HG03439 (cell line): ENCODE measurements around the gene TAS2R60.
"Not testable (repeated sequence)": the region's sequence is repeated elsewhere in the genome, so short reads cannot be mapped to it uniquely, and the experiment has no call there.

Source experiments
- ATAC-seq: cut with Tn5 transposase; IDR thresholded peaks from one replicate; pipeline ENCODE4 v1.9.1; 2021; ENCODE audit warnings: mild to moderate bottlenecking, moderate library complexity; ENCODE audit not compliant: unreplicated experiment

Gene TAS2R60, protein sequence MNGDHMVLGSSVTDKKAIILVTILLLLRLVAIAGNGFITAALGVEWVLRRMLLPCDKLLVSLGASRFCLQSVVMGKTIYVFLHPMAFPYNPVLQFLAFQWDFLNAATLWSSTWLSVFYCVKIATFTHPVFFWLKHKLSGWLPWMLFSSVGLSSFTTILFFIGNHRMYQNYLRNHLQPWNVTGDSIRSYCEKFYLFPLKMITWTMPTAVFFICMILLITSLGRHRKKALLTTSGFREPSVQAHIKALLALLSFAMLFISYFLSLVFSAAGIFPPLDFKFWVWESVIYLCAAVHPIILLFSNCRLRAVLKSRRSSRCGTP

DNA sequence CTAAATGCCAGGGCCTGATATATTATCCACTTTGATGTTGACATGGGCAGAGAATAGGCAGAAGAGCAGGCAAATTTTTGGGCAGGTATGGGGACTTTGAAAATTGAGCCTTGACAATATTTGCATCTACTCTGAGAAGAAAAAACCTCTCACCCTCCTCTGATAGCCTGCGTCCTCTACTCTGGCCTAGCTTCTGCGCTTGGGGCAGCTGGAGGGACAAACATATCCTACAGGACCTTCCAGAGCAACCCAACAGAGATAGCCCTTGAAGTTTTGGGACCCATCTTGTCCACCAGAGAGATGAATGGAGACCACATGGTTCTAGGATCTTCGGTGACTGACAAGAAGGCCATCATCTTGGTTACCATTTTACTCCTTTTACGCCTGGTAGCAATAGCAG, at the start of gene TAS2R60:
TSS of gene TAS2R60 (plus strand) at position 301 of the 400 bp plus-strand sequence. CDS start at position 301, 0 bp downstream.
- ATAC-seq, result no peak

DNA sequence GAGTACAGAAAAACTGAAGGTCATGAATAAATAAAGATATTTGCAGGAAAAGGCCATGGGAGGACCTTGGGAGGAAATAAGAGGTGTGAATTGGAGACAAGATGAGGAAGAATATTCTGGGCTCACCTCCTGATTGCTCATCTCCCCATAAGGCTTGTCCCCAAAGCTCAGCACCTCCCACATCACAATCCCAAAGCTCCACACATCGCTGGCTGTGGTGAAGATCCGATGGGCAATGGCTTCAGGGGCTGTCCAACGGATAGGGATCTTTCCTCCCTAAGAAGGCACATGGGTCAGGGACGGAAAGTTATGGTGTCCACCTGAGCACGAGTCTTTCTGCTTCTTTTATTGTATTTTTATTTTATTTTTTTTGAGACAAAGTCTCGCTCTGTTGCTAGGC, 49.2 kb upstream of the TAS2R60 start:
- ATAC-seq, result no peak

DNA sequence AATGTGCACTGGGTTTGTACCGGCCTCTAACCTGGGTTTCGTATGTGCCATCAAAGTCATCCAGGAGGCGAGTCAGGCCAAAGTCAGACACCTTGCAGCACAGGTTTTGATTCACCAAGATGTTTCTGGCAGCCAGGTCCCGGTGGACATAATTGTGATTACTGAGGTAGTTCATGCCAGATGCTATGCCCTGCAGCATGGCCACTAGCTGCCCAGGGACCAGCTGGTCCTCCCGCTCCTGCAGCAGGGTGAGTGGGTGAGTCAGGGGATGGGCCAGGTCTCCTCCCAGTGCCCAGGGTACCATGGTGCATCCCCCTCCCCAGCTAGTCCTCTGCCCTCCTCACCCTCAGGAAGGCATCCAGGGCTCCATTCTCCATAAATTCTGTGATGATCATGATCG, 48.5 kb upstream of the TAS2R60 start:
- ATAC-seq, result no peak

DNA sequence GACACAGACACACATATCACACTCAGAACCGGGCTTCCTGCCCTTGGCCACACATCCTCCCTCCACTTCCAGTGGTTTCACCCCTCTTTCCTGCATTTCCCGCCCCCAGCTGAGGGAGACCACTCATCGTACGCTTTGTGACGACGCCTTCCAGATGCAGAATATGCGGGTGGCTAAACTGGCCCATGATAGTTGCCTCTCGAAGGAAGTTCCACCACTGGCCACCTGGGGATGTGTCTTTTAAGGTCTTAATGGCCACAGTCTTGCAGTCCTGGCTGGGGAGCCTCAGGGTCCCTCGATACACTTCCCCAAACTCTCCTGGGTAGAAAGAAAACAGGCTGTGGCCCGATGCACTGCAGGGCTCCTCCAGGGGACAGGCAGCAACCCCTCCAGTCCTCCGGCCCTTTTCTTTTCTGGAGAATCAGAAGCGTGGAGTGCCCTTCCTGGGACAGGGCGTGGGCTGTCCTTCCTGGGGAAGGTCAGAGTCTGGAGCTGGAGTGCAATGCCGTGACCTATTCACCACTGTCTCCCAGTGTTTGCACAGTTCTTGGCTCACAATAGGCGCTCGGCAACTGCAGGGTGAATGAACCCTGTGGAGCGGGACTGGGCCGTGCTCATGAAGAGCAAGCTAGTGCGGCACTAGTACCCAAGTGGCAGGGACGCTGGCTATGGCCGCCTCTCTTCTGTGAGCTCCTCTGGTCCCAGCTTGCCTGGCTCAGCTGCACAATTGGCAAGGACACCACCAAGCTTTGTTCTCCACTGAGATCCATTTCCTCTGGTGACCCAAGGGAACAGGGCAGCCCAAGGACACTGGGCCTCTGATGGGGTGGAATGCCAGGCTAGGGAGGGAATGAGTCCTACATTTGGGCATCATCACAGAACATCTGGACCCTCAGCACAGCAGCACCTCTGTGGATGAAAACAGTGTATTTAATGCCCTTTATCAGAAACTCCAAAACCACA, 47.8 kb upstream of the TAS2R60 start:
- ATAC-seq, result no peak

DNA sequence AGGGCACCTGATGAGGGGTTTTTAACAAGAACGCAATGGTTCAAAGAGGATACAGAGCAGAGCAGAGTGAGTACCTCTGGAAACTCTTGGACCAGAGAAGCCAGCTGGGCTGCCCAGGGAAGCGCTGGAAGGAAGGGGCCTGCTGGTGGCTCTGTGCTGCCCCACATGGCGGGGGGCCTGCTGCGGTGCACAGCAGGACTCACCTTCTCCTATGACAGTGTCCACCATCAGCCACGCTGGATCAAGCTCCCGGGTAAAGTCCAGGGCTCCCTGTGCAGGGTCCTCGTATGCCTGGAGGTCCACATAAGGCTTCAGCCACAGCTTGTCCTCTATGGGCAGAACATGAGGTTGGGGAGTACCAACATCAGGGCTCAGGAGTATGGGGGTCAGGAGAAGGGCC, 47.1 kb upstream of the TAS2R60 start:
- no peak for ATAC-seq

DNA sequence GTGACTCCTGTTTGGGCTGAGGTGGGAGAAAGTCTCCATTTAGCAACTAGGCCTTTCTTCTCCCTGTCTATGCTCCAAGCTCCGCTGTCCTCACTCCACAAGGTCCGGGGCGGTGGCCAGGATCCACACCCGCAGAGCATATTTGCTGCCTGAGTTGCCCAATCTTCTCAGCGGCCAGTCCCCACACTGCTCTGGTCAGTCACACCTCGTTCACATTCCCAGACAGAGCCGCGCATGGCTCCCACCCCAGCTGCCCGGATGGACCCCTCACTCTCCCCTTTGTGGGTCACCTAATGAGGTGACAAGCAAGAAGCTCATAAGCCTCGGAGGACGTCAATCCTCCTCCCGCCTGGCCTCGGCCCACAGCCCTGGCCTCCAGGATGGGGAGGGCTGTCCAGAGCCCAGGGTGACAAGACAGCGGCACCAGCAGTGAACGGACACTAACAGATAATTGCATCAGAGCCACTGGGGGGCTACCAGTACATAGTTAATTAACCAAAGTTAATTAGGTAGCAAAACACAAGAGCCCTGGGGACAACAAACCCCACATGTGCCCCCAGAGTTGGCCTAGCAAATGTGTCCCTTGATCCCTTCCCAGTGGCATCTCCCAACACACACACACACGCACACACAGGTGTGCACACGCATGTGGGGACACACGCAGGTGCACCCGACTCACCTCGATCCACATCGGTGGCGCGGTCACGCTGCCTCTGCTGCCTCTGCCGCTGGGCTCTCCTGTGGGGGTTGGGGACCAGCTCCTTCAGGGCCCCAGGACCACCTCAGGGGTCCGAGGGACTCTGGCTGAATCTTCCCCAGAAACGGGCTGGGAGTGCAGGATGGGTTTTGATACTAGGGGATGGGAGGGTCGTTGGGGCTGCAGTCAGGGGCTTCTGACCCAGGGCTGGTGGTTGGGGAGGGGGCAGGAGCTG, 46.4 kb upstream of the TAS2R60 start:
- no peak for ATAC-seq

DNA sequence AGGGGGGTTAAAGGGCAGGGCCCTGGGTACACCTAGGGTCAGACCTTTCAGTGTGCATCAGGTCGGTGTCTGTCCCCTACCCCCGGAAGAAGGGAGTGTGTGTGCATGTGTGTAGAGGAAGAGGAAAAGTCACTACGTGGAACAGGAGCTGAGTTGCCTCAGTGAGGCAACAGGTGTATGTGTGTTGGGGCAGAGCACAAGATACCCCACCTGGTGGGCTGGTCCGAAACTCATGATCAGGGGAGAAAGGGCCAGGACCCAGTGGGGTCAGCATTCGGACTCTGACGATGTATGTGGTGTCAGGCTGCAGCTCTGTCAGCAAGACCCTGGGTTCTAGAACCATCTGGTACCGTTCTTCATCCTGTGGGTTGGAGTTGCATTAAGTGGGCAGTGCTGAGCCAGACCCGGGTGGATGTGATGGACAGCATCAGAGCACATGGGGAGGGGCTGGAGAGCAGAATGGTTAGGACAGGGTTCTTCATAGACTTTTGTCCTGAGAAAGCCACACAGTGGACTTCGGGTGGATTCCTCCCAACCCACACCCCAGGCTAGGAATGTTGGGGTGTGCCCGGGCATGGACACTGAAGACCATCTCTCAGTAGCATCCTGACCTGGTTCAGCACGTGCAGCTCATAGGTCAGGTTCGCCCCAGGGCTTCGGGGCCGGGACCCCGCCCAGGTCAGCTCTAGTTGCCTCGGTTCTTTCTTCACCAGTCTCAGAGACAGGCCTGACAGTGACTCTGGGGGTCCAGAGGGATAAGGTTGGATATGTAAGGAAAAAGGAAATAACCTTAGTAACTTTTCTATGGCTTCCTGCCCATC, 45.3 kb upstream of the TAS2R60 start:
- no peak for ATAC-seq

DNA sequence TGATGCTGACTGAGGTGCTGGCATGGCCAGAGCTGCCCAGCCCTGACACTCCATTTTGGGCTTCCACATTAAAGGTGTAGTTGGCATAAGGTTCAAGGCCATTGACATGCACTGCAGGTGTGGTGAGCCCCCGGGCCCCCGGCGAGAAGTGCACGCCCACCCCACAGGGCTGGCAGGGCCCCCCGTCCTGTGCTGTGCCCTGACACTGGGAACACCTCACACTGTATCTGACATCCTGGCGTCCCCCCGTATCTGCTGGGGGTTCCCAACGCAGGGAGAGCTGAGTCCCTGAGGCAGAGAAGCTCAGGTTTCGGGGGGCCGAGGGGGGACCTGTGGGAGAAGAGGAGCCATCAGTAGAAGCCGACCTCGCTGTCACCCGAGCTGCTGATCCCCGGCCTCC, 44.6 kb upstream of the TAS2R60 start:
- no peak for ATAC-seq

DNA sequence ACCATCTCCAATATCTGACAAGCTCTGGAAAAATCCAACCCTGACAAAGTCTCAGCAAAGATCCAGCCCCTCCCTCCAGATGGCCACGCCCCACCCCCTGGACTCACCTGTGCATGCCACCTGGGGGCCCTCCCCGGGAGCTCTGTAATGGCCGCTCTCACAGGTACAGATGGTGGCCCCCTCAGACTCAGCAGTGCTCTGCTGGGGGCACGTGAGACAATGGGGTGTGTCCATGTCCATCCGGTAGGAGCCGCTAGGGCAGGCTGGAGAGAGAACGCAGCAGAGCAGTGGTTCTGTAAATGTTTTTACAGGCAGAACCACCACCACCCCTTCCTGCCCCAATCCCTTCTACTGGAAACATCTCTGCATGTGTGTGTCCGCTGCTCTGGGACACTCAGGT, 44.1 kb upstream of the TAS2R60 start:
- ATAC-seq, result no peak

DNA sequence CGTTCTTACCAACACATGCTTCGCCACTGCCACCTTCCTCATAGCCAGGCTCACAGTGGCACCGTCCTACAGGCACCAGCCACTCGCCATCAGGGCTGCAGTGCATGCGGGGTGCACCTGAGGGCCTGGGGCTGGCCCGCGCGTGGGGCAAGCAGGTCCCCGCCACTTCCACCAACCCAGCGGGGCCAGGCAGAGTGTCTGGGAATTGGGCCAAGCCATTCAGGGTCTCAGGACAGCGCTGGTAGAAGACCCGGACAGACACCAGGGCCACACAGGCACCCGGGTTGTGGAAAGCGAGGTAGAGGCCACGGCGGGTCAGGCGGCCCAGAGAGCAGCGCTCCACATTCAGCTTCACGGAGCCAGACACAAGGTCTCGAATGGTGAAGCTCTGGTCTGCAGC, 43.6 kb upstream of the TAS2R60 start:
- no peak for ATAC-seq

DNA sequence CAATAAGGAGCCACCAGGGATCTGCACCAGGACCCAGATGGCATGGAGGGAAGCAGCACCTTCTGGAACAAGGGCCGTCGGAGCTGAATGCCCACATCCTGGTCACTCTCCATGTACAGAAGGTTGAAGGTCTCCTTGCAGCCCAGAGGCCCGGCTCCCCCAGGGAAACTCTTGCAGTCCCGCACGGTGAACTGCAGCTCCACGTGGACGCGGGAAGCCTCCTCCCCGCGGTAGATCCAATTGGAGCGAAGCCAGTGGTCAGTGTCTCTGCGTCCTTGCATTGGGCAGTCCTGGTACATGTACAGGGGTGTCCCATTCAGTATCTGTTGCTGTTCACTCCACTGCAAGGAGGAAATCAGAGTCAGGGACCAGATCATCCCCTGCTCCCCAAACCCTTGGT, 42.0 kb upstream of the TAS2R60 start:
- no peak for ATAC-seq

DNA sequence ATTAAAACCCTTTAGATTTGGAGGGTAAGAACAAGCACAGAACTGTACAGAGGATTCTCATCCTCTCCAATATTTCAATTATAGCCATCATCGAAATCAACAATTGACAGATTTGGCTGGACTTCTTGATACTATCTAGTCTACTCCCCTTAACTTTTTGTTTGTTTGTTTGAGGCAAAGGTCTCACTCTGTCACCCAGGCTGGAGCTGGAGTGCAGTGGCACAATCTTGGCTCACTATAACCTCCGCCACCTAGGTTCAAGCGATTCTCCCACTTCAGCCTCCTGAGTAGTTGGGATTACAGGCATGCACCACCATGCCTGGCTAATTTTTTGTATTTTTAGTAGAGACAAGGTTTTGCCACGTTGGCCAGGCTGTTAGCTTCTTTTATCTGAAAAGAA, 41.0 kb upstream of the TAS2R60 start:
- not testable (repeated sequence) for ATAC-seq

DNA sequence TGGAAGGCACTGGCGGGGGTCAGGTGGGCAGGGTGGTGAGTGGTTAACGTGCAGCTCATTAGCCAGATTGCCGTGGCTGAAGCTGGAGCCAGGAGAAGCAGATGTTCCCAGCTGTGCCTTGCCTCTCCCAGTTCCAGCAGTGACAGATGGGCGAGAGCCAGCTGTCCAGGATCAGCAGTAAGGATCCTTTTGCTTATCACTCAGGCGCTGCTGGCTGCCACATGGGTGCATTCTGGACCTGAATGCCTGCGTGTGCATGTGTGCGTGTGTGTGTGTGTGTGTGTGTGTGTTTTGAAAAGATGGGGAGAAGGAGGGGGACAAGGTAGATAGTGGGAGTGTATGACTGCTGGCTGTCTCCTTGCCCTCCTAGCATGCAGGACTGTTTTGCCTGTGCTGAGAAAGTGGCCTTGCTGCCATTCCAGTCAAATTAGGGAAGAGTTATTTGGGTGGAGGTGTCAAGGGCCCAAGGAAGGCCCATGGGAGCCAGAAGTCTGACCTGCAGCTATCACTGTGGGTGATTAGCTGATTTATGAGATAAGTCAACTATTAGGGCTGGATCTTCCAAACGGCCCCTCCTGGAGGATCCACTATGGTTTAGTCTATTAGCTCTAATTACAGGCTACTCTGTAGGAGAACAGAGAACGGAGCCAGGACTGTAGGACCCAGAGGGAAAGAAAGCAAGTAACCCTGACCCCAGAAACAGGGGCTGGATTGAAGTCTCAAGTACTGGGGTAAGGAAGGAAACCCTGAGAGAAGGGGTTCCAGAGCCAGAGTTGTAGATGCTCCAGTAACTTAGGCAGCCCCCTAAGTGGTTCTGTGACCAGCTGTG, 37.9 kb upstream of the TAS2R60 start:
- ATAC-seq, result no peak

DNA sequence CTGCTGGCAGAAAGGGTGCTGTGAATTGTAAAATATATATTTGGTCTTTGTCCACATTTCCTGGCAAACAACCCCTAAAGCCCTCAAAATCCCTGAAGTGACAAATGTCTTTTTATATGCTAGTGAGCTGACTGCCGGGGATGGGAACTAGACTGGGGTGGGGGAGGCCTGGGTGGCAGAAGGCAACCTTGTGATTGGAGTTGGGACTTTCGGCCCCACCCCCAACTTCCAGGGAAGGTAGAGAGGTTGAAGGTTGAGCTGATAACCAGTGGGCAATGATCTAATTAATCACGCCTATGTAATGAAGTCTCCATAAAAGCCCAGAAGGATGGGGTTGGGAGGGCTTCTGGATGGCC, 37.3 kb upstream of the TAS2R60 start:
- ATAC-seq, result no peak

DNA sequence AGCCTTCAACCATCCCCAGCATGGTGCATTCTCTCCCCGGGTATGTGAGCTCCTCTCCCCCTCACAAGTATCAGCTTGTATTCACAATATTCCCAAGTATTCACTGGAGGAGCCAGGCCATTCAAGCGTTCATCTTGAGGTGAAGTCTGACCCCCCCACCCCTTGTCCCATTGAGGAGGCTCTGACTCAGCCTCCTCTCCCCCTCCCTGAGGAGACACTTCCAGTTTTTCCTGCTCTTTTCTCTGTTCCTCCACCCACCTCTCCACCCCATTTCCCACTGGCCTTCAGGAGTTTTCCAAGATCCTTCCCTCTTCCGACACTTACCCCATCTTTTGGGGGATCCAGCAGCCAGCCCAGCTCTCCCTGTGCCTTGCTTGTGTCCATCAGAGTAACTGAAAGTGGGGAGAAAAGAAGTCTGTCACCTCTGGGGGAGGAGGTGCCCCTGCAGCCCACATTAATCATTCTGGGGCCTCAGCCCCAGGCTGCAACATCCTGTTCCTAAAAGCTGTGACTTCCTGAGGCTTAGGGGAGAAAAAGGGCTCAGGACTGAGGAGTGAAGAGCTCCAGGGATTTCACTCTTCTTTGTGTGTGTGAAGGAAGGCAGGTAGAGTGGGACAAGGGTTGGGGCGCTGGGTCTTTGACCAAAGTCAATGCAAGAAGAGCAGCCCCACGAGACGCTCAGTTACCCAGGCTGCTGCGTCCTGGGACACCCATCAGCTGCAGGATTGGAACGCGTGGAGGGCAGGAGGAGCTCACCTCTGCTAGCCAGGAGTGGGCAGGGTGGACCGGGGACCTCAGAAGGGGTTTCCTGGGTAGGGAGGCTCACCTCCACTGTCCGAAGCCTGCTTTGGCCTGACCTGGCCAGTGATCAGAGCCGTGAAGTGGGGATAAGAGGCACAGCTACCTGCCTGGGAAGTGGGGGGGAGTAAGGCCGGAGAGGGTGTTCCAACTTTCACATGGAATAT, 35.7 kb upstream of the TAS2R60 start:
- no peak for ATAC-seq

DNA sequence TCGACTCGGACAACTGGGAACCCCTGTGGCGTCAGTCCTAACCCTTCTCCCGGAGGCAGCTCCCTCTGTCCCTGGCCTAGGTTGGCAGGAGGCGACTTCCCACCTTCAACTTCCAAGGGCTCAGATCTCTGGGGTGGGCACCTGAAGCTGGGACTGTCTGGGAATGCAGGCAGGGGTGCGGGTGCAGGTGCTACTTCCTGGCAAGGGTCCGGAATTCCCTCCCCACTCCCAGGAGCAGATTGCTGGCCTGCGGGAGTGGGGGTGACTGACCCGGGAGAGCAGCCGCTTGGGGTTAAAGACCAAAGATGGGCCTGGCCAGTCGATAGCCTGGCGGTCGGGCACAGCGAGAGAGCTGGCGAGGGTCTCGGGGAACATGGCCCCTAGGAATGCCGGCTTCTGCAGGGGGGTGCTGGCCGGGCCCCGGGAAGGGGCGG, 35.0 kb upstream of the TAS2R60 start:
- ATAC-seq, result no peak

DNA sequence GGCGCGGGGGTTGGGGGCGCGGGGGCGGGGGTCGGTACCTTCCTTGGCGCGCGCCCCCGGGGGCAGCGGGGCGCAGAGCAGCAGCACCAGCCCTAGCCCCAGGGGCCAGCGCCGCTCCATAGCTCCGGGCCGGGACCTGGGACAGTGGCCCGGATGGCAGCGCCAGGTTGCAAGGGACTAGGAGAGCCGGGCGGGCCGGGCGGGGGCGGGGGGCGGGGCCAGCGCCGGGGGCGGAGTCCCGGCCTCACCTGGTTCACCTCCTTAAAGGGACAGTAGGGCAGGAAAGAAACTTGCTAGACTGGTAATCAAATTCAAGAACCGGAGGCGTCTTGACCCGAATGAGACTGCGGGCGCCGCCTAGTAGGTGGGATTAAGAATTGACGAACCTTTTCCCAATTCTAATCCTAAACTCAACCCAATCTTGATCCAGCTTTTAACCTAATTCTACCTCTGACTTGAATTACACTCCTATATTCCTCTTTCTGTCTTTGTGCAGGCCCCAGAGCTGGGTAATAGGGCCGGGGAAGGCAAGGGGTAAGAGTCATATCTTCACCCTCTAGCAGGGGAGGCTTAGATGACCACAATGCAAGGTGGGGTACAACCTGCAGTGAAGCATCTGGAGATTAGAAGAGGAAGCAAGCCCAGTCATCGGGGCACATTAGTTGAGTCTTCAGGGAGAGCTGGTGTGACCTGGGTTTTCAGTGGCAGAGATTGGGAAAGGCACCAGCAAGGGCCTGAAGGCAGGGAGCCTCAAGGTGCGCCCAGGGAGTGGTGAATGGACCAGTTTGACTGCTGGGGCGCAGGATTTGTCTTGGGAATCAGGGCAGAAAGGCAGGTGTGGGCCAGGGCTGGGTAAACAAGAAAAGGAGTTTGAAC, 34.3 kb upstream of the TAS2R60 start, which contains the start of gene EPHA1:
TSS of gene EPHA1 (minus strand) at position 171 of the 876 bp plus-strand sequence. CDS start at position 120, 51 bp downstream.
- no peak for ATAC-seq
